ENCODE data around the gene KIRREL3.

DNA sequence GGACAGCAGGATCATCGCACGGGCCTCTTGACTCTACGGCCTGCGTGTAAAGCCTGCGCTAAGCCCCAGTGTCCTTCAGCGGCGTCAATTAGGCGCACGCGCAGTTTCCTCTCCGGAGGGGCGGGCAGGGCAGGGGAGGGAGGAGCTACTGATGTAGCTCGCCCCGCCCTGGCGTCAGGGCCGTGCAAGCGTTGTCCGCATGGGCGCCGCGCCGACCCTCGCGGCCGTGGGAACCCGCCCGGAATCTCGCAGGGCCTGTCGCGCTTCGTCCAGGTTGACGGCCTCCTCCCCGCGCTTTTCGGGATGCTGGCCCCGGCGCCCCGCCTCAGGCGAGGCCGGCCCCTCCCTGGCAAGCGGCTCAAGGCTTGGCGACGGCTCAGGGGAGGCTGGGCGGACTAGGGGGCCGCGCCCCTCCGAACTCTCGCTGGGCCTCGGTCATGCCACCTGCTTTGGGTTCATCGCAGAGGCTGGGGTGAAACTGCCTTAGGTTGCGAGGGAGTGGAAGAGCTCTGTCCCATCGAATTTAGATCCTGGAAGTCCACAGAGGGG is 584.0 kb downstream of the KIRREL3 start:
- TF ChIP-seq, protein P1, sequence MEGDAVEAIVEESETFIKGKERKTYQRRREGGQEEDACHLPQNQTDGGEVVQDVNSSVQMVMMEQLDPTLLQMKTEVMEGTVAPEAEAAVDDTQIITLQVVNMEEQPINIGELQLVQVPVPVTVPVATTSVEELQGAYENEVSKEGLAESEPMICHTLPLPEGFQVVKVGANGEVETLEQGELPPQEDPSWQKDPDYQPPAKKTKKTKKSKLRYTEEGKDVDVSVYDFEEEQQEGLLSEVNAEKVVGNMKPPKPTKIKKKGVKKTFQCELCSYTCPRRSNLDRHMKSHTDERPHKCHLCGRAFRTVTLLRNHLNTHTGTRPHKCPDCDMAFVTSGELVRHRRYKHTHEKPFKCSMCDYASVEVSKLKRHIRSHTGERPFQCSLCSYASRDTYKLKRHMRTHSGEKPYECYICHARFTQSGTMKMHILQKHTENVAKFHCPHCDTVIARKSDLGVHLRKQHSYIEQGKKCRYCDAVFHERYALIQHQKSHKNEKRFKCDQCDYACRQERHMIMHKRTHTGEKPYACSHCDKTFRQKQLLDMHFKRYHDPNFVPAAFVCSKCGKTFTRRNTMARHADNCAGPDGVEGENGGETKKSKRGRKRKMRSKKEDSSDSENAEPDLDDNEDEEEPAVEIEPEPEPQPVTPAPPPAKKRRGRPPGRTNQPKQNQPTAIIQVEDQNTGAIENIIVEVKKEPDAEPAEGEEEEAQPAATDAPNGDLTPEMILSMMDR (conservative IDR thresholded peaks at IDR 0.05; ENCODE audit: low read depth, low read length), result no peak
- TF ChIP-seq EZH2 (IDR thresholded peaks at IDR 0.05; ENCODE audit: low read length, unreplicated experiment) (no peak), EZH2phosphoT487 (IDR thresholded peaks at IDR 0.05; ENCODE audit: borderline replicate concordance, low read length) (no peak)

Data from PC-3 (cell line).